GM20431 (cell line): Measurements from ENCODE around the gene SPATA13.

Source experiments
- in situ Hi-C: fragments of 300-500 bp; cut with MseI, MboI; formaldehyde crosslinking; loops from one replicate; pipeline ENCODE4 v1.15.0; 2020; ENCODE audit warnings: low sequenced_read_pairs; ENCODE audit not compliant: unreplicated experiment

Gene SPATA13

DNA sequence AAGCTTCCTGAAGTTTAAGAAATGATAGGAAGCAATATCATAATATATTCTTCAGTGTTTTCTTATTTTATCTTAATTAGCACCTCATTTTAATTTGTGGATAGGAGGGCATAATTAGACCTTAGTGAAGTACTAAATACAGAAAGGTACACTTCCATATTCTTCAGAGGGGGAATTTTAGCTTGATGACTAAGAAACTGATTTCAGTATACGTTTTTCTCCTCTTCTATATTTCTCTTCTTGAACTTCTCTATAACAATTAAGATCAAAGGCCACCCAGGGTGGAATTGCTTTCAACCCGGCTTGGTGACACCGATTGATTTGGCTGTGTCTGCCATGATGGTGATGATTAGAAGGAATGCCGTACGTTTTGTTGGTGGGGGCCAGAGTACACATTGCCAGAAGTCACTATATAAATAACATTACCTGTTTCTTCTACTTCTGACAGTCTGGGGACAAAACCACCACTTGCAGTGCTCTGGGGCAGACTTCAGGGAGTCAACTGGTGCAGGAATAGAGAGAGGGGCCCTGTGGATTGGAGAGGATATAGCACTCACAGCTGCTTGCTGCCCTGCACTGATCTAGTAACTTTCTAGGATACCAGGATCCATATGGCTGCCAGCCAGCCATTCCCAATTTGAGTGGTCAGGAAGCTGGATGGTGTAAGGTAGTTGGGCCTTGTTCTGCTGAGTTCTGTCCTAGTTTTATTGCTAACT is 73.8 kb downstream of the SPATA13 start:
- in situ Hi-C loops, result no loop called here

DNA sequence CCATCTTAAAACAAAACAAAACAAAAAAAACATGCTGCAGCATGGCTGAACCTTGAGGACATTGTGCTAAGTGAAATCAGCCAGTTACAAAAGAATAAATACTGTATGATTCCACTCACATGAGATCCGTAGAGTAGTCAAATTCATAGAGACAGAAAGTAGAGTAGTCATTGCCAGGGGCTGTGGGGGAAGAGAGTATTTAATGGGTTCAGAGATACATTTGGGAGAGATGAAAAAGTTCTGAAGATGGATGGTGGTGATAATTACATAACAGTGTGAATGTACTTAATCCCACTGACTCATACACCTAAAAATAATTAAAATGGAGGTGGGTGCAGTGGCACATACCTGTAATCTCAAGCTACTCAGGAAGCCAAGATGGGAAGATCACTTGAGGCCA is 76.8 kb downstream of the SPATA13 start:
- in situ Hi-C loops, result no loop called here

DNA sequence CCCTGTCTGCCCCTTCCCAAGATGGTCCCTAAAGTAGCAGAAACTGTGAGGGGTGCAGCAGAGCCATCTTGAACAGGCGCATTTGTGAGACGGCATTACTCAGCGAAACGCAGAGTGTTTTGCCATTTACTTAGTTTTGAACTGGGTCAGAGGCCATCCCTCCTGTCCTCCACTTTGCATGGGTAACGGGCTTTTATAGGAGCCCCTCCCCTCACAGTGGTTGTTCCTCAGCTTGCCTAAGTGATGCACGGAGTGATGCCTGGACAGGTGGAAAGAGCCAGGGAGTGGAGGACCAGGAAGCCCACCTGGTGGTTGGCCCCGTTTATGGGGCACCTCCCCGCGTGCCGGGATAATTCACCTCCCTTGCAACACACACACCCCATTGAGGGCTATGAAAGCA is 80.8 kb downstream of the SPATA13 start:
- in situ Hi-C loops, result no loop called here

DNA sequence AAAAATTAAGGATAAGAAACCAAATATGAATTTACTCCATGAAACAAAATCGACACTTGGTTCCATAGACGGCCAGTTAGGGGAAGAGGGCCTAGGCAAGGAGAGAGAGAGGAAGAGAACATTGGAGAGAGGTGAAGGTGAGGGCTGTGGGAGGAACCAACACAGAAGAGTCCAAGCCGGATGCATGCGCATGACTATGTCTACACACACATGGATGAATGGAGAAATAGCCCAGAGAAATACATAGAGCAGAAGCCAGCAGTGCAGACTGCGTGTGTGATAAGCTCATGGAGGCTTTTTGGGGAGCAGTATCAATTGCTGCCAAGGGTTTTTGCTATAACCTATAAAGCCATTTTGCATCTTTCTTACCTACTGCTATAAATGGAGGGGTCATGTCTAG is 81.6 kb downstream of the SPATA13 start:
- in situ Hi-C loops, result no loop called here

DNA sequence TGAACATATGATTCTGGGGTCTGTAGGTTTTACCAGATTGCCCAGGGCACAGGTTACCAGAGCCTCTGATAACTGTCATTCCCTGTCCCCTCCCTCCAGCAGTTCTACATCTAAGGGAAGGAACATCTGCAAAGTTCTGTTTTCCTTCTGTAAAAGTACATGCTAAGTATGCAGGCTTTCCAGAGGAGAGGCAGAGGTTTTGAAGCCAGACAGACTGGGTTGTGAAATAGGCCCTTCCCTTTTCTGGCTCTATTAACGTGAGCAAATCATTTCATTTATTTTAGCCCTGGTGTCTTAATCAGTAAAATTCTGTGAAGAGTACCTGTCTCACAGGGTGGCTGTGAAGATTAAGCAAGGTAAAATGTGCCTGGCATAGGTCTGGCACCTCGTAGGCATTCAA is 82.8 kb downstream of the SPATA13 start:
- in situ Hi-C loops, result no loop called here

DNA sequence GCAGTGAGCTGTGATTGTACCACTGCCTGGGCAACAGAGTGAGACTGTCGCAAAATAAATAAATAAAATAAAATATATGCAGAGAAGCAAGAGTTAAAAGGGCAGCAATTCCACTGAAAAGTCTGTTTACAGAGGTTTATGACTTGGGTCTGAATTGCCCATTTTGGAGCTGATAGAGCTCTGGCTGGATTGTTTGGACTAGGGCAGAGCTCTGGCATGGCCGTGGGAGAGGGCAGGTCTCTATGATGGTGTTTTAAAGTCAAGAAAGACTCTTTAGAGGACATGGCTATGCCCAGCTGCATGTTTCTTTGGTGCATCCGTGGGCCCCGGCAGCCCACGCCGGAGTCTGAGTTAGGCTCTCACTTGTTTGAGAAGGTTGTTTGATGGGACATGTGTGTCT is 84.3 kb downstream of the SPATA13 start:
- in situ Hi-C loops, result no loop called here

DNA sequence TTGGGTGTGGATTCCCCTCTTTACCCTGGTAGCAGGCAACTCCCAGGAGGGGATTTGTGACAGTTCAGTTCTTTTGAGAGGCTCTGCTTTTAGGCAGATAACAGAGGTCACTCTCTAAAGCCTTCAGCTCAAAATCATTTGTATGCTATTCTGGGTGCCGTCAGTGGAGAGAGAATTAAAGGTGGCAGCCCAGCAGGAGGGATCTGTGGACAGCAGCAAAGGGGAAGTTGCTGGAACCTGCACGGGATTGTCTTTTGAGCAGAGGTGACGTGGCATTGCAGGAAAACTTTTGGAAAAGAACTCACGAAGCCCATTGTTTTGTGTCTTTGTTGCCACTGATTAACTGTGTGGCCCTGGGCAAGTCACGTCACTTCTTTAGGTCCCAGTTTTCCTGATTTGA is 86.5 kb downstream of the SPATA13 start:
- in situ Hi-C loops, result no loop called here

DNA sequence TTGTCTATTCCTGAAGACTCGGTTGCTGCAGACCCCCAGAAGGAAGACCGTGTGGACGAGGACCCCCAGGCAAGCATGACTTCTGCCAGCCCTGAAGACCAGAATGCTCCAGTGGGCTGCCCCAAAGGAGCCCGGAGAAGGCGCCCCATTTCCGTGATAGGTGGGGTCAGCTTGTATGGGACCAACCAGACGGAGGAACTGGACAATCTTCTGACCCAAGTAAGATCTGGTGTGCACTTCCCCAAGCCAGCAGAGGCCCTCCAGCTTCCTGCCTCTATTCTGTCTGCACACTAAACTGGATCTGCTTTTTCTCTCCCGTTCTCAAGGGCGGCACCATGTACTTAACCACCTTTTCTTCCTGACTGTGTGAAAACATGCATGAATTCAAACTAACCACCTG is 89.1 kb downstream of the SPATA13 start:
- in situ Hi-C loops, result no loop called here

DNA sequence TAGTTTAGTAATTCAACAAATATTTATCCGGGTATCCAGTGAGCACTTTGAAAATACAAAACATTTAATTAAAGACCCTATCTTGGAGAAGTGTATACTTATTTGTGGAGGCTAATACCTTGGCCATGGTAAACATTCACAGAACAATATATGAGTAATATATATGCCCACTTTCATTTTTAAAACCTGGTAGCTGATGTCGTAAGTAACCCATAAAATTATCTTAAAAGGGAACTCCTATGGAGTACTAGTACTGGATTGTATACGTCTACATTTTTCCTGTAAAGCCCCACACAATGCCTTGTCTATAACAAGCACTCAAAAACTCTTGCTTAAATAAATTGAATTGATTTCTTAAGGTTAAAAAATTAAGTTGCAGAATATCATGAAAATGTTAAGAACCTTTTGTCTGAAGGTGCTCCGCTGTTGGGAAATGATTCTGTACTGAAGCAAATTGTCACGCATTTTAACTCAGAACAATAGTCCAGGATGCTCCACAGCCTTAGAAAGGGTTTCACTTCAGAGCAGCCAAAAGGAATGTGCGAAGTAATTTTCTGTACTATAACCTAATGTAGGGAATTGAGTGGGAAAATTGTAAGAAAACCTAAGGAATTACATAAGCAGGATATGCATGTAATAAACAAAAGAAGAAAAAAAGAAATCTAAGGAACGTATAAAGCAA is 90.0 kb downstream of the SPATA13 start:
- in situ Hi-C loops, result no loop called here

DNA sequence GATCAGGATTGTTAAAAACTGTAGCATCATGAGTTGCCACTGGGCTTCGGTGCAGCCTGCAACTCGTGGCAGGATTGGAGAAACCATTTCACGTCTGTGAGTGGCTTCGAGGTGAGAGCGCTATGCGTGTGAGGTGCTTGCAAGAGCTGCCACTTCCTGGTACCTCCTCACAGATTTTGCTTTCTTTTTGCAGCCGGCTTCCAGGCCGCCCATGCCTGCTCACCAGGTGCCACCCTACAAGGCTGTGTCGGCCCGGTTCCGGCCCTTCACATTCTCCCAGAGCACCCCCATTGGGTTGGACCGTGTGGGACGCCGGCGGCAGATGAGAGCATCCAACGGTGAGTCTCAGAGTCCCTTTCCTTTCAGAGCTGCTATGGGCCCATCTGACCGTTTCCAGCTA is 91.0 kb downstream of the SPATA13 start:
- in situ Hi-C loops, result no loop called here

DNA sequence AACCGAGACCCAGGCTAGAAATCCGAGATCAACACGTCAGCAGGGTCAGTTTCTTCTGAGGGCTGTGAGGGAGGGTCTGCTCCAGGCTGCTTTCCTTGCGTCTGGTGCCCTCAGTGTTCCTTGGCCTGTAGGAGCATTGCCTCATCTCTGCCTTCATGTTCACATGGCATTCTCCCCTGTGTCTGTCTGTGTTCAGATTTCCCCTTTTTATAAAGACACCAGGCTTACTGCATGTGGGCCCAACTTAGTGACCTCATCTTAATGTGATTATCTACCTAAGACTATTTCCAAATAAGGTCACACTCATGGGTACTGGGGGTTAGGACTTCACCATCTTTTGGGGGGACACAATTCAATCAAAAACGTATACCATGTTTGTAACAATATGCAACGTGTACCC is 91.6 kb downstream of the SPATA13 start:
- in situ Hi-C loops, result no loop called here

DNA sequence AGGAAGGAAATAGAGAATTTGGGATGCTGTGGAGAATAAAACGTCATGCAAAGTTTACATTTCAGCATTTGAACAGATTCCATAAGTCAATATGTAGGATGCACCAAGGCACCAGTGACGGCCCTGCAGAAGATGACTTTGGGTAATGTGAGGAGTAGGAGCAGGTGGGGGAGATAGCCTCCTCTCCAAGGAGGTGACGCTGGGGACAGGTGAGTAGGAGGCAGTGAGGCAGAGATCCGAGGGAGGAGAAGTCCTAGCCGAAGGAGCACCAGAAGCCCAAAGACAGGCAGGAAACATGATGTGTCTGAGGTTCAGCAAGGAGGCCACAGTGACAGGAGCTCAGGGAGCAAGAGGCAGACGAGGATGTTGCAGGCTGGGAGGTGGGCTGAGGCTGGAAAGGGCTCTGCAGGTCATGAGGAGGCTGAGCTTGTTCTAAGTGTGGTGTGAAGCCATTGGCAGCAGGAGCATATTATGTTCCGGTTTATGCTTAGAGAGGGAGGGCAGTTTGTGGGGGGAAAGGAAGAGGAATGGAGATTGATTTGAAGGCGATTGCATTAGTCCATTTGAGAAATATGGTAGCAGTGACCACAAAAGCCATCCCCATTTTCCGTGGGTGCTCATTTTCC is 93.1 kb downstream of the SPATA13 start:
- in situ Hi-C loops, result no loop called here

DNA sequence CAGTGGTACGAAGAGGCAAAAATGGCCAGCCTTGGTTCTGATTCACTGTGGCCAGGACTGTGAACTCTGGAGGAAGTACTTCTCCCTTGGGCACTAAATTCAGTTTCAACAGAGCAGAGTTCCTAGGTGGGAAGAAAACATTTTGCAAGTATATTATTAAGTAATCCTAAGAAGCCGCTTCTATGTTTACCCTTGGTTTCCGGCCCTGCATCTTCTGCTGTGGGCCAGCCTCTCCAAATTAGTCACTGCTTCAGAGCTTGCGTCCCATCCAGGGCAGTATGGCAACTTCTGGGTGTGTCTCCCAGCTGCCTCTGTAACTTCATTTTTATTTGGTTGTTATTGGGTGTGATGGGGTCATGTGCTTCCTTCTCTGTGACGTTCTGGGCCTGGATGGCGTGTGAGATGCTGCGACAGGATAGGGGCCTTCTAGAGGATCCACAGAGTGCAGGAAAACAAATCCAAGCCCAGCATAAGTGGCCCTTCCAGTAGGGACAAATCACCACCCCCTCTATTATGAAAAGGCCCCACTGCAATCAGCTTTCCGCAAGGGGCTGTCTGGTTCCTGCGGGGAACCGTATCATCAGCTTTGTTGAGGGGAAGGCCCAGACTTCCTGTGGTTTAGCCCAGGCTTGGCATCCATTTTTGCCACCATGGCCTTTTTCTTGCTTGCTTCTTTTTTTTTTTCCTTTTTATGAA is 93.8 kb downstream of the SPATA13 start:
- in situ Hi-C loops, result no loop called here

DNA sequence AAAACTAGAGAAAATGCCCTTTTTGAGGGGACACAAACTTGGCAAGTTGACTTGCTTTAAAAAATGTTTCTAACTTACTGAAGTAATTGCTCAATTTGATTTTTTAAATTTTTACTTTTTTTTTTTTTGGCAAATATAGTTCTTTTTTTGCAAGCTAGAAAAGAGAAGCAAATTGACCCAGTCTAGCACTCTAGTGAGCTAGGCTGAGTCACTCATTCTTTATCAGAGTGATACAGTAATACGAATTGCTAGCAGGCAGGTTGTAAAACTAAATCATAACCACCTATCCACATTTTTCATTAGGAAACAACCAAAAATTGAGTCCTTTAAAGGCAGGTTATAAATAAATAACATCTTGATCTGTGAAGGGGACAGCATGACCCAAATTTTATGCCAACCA is 97.0 kb downstream of the SPATA13 start:
- in situ Hi-C loops, result no loop called here

DNA sequence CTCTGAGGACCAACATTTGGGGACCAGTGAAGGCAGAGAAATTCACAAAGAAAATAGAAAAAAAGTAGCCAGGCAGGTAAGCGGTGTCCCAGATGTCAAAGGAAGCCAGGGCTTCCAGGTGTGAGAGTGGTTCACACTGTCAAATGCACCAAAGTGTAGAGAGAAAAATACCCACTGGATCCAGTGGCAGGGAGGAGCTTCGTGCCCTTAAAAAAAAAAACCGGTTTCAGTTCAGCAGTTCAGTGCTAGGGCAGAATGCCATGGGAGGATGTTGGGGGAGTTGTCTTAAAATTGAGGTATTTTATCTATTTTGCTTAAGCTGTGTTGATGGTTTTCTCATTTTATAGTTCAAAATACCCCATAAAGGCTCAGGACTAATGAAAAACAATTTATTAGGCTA is 101.0 kb downstream of the SPATA13 start:
- in situ Hi-C loops, result no loop called here

DNA sequence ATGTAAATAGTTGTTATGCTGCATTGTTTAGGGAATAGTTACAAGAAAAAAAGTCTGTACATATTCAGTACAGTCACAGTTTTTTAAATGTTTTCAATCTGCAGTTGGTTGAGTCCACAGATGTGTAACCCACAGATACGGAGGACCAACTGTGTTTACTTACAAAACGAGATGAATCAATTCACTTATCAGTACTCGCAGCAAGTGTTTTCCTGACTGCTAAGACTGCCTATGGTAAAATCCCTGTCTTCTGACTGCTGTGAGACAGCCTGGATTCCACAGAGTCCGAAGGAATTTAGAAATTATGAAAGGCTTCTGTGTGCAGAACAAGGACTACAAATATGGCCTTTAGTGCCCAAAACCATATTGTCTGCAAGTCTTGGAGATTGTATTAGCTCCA is 103.1 kb downstream of the SPATA13 start:
- in situ Hi-C loops, result no loop called here

DNA sequence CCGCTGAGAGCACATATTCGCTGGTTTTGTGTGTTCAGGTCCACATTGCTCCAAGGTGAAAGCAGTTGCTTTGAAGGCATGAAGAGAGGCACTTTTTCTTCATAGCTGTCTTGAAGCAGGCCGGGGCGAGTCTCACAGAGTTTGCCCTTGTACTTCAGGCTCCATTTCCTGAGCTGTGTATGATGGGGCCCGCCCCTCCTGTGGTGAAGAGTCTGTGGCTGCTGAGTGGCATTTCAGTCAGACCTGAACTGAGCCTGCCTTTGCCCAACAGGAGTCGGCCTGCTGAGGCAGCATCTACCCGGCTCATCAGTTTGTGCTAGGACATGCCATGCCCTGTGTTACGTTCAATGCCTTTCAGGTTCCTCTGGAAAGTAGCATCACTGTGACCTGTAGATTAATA is 104.5 kb downstream of the SPATA13 start:
- in situ Hi-C loops, result no loop called here

DNA sequence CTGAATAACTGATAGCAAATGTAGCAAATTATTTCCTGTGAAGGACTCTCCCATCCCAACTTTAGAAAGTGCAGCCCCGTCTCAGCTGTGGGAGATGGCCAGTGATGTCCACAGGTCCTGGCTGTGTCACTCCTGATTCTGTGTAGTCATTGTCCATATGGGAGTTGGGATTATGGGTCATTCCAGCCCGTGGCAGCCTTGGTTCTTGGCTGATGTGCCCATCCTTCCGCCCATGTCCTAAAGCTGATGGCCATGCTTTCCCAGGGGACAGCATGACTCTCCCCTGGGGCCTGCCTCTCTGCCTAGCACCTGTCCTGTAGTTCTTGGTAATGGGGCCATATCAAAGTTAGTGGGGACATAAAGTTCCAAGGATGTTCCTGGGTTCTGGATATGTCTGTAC is 104.9 kb downstream of the SPATA13 start:
- in situ Hi-C loops, result no loop called here

DNA sequence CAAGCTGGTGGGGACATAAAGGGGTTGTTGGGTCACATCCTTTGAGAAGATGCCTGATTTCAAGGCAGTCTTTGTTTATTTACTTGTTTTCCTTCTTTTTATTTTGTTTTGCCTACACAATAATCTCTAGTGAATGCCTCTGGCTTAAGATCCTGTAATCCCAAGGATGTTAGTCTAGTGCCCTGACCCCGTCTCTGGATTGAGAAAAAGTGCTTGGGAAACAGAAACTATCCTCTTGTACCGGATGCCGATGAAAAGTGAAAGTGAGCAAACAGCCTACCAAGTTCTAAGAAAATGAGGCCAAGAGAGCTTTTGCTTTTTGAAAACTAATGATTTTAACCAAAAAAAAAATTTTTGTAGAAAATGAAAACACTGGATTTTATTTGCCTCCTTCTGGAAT is 106.8 kb downstream of the SPATA13 start:
- in situ Hi-C loops, result no loop called here

DNA sequence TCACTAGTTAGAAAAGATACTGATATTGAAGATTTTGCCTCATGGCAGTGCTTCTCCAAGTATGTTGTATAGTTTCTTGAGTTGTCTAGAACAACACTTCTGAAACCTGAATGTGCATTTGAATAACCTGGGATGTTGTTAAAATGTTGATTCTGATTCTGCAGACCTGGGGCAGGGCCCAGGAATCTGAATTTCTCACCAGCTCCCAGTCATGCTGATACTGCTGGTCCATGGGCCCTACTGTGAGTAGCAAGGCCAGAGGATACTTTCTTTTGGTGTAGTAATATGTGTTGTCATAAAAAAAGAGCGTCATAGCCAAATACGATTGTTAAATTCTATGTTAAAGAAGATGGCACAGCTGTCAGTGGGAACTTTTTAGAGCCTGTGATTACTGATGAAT is 107.3 kb downstream of the SPATA13 start:
- in situ Hi-C loops, result no loop called here

DNA sequence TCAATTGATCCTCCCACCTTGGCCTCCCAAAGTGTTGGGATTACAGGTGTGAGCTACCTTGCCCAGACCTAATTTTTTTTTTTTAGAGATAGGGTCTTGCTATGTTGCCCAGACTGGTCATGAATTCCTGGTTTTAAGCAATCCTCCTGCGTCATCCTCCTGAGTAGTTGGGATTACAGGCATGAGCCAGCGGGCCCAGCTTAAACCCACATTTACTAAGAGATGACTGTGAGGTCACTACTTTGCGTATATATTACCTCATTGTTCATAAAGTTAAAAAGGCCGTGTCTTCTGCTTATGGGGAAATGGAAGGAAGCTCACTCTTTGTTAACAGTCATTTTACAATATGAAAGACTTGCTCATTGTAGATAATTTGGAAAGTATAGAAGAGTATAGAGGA is 109.3 kb downstream of the SPATA13 start:
- in situ Hi-C loops, result no loop called here
